Activated CD4-positive, alpha-beta T cell treated with anti-CD3 and anti-CD28 coated beads, Interleukin-2, amount 10 ng/mL, durations not matched to agents 7 days and 5 days (primary cell): Measurements from ENCODE around the gene ADCY6. TPM values are rescaled to one million over a fixed set of nuclear protein-coding genes. Genes with fewer than 3 reads are reported as not detected.

ENCODE experiments used
- CTCF ChIA-PET: fragments of 350-600 bp; sonication (Branson Sonifier 250); formaldehyde crosslinking; loops from one replicate; lab custom pipeline; 2021; ENCODE audit warnings: antibody characterized with exemption; lab: Charles Lee
- POLR2A ChIA-PET: fragments of 350-600 bp; sonication (Branson Sonifier 250); formaldehyde crosslinking; loops from one replicate; lab custom pipeline; 2021; ENCODE audit warnings: antibody characterized with exemption; lab: Charles Lee
- DNase-seq: peaks from one replicate; pipeline ENCODE4 v3.0.0-alpha.2; 2020
- H3K27ac Mint-ChIP-seq: one replicate; pipeline ENCODE4 v1.8.0; 2021; ENCODE audit warnings: mild to moderate bottlenecking, moderate library complexity, mixed read lengths
- H3K27me3 Mint-ChIP-seq: one replicate; pipeline ENCODE4 v1.8.0; 2021; ENCODE audit warnings: mixed read lengths
- H3K36me3 Mint-ChIP-seq: one replicate; pipeline ENCODE4 v1.8.0; 2021; ENCODE audit warnings: low read depth, mixed read lengths
- H3K4me1 Mint-ChIP-seq: one replicate; pipeline ENCODE4 v1.8.0; 2021; ENCODE audit warnings: mixed read lengths
- H3K4me3 Mint-ChIP-seq: one replicate; pipeline ENCODE4 v1.8.0; 2021; ENCODE audit warnings: mild to moderate bottlenecking, moderate library complexity, mixed read lengths
- H3K9me3 Mint-ChIP-seq: one replicate; pipeline ENCODE4 v1.8.0; 2021; ENCODE audit warnings: mixed read lengths
- total RNA-seq, 2 experiments: library from RNA; stranded (reverse); gene quantifications; one replicate each; pipeline ENCODE4 v1.2.3, GENCODE V29; 2021

The ADCY6 gene
- total RNA-seq, 2 experiments from 2014 or later = not detected

- Mint-ChIP-seq H3K36me3 (no peaks in the 10 kb centered on the region), H3K27ac (peak overlapping the region; percentile 46)
- CTCF ChIA-PET = interaction anchor here (0.6 to 5.3 kb wide), 17 partner anchors 9 to 156 kb away, joined by 3 to 28 read pairs (median 5); partner anchors contain the start of genes DDX23 and KANSL2
These were observed 24.8 kb upstream of the ADCY6 start for GRCh38 chr12:48813465-48814261.

GRCh38 chr12:48812389-48812788 is 23.5 kb upstream of the ADCY6 start:
- CTCF ChIA-PET = interaction anchor here (0.9 to 1.6 kb wide), 3 partner anchors 11 to 118 kb away, joined by 3 to 4 read pairs (median 3); no protein-coding TSS in a partner anchor
- POLR2A ChIA-PET = no interaction called here
- Mint-ChIP-seq H3K27ac (peak overlapping the region; percentile 2), H3K36me3 (no peaks in the 10 kb centered on the region), H3K27me3 (peaks cover 11% of the 10 kb centered on the region), H3K4me3 (no peak overlapping the region), H3K4me1 (peaks cover 25% of the 10 kb centered on the region), H3K9me3 (no peaks in the 10 kb centered on the region)
- DNase-seq = no peak

More at GRCh38 chr12:48813465-48814261, 24.8 kb upstream of the ADCY6 start:
- POLR2A ChIA-PET = no interaction called here
- no peak for DNase-seq
- Mint-ChIP-seq H3K4me1 (peaks cover 32% of the 10 kb centered on the region), H3K27me3 (peaks cover 17% of the 10 kb centered on the region), H3K4me3 (peak overlapping the region; percentile 84), H3K9me3 (no peaks in the 10 kb centered on the region)

DNA sequence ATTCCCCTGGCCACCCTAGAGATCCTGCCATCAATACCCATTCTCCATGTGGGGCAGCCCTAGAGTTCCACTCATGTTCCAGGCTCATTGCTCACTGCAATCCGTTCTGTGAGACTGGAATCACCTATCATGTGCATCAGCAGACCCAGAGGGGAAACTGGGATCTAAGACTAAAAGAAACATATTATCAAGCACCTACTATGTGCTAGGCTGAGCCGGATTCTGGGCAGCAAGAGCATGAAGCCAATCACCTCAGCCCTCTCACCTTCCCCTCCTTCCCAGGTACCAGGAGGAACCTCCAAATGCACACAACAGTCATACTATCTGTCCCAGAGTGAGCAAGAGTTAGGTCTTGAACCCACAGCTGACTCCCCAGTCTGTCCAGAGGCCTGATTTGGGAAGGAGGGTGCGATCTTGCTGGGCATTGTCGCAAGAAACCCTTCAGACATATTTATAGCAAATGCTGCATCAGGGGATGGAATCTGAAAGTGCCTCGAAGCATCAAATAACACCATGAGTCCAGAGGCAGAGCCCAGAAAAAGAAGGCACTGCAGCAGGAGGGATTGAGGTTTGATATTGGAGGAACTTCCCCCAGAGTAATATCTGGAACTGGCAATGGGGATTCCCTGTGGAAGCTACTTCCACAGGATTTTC is 22.7 kb upstream of the ADCY6 start:
- Mint-ChIP-seq H3K9me3 (no peaks in the 10 kb centered on the region), H3K4me1 (peaks cover 18% of the 10 kb centered on the region), H3K27ac (no peak overlapping the region), H3K36me3 (no peaks in the 10 kb centered on the region), H3K4me3 (no peak overlapping the region), H3K27me3 (peaks cover 4% of the 10 kb centered on the region)
- DNase-seq = no peak
- CTCF ChIA-PET = interaction anchor here (0.9 to 1.6 kb wide), 6 partner anchors 10 to 119 kb away, joined by 3 to 6 read pairs (median 4); no protein-coding TSS in a partner anchor
- POLR2A ChIA-PET = no interaction called here

DNA sequence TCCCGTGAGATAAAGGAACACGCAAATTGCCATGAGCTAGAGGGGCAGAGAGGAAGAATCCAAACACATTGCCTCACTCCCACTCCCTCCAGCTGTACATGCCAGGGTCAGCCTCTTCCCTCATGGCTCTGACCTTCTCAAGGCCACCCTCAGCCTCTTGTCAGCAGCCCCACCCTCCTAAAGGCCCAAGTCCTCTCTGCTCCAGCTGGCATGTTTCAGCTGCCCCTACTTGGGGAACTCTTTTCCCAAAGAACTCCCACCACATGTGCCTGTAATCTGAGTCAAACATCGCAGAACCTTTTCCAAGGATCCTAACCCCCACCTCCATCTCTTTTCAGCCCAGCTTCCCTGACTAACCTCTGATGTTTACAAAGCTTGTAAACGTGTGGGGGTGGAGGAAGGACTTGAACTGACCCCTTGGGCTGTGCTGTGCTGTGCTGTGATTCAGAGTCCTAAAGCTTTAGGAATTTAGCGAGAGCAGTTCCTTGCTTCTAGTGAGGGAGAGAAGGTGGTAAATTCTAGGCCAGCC is 22.1 kb upstream of the ADCY6 start:
- Mint-ChIP-seq H3K36me3 (no peaks in the 10 kb centered on the region), H3K27ac (no peak overlapping the region), H3K27me3 (no peaks in the 10 kb centered on the region), H3K4me3 (no peak overlapping the region), H3K4me1 (peaks cover 12% of the 10 kb centered on the region), H3K9me3 (no peaks in the 10 kb centered on the region)
- CTCF ChIA-PET = interaction anchor here (0.6 to 1.6 kb wide), 5 partner anchors 10 to 435 kb away, joined by 3 to 6 read pairs (median 4); no protein-coding TSS in a partner anchor
- no peak for DNase-seq
- POLR2A ChIA-PET = no interaction called here

GRCh38 chr12:48807981-48808380 is 19.1 kb upstream of the ADCY6 start:
- Mint-ChIP-seq H3K4me3 (no peak overlapping the region), H3K27ac (no peak overlapping the region), H3K4me1 (peaks cover 6% of the 10 kb centered on the region), H3K9me3 (no peaks in the 10 kb centered on the region), H3K27me3 (no peaks in the 10 kb centered on the region), H3K36me3 (no peaks in the 10 kb centered on the region)
- ChIA-PET CTCF (interaction anchor here (1.2 to 1.3 kb wide), 2 partner anchors 9 to 13 kb away, joined by 3 read pairs; no protein-coding TSS in a partner anchor), POLR2A (no interaction called here)
- DNase-seq = no peak

GRCh38 chr12:48803675-48804074 is 14.8 kb upstream of the ADCY6 start:
- no peak overlapping the region for H3K27ac Mint-ChIP-seq
- H3K9me3 Mint-ChIP-seq = no peaks in the 10 kb centered on the region
- no peaks in the 10 kb centered on the region for H3K36me3 Mint-ChIP-seq
- CTCF ChIA-PET = interaction anchor here (1.7 to 2.1 kb wide), 3 partner anchors 8 to 11 kb away, joined by 5 to 8 read pairs (median 7); no protein-coding TSS in a partner anchor
- H3K4me1 Mint-ChIP-seq = peaks cover 6% of the 10 kb centered on the region
- H3K27me3 Mint-ChIP-seq = no peaks in the 10 kb centered on the region
- no peak overlapping the region for H3K4me3 Mint-ChIP-seq
- no peak for DNase-seq
- POLR2A ChIA-PET = no interaction called here

- DNase-seq = no peak
- Mint-ChIP-seq H3K4me1 (peaks cover 10% of the 10 kb centered on the region), H3K36me3 (no peaks in the 10 kb centered on the region), H3K9me3 (no peaks in the 10 kb centered on the region), H3K4me3 (no peak overlapping the region), H3K27me3 (no peaks in the 10 kb centered on the region), H3K27ac (no peak overlapping the region)
- CTCF ChIA-PET = interaction anchor here (1.1 to 1.4 kb wide), 2 partner anchors 10 to 43 kb away, joined by 3 to 4 read pairs; no protein-coding TSS in a partner anchor
- POLR2A ChIA-PET = no interaction called here
These were observed 12.1 kb upstream of the ADCY6 start for GRCh38 chr12:48800971-48801370.

DNA sequence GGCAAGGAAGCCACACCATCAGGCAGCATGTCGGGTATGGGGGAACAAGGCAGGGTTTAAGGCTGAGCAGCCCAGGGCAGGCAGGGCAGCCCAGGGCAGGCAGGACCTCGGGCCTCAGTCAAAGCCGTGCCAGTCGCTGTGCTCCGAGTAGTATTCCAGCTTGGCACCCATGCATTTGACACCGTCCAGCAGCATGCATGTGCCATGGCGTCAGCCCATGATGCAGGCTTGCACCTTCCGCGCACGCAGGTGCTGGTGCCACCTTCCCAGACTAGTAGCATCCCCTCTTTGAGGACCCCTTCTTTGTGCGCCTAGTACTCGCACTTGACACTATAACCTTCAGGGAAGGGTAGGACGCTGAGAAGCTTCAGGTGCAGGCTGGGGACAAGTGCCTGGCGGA is 11.6 kb upstream of the ADCY6 start:
- no peak overlapping the region for H3K4me3 Mint-ChIP-seq
- POLR2A ChIA-PET = no interaction called here
- DNase-seq = no peak
- H3K27ac Mint-ChIP-seq = no peak overlapping the region
- H3K4me1 Mint-ChIP-seq = peaks cover 11% of the 10 kb centered on the region
- CTCF ChIA-PET = interaction anchor here (1.1 to 1.4 kb wide), 2 partner anchors 10 to 42 kb away, joined by 3 to 4 read pairs; no protein-coding TSS in a partner anchor
- no peaks in the 10 kb centered on the region for H3K27me3 Mint-ChIP-seq
- no peaks in the 10 kb centered on the region for H3K9me3 Mint-ChIP-seq
- H3K36me3 Mint-ChIP-seq = no peaks in the 10 kb centered on the region

DNA sequence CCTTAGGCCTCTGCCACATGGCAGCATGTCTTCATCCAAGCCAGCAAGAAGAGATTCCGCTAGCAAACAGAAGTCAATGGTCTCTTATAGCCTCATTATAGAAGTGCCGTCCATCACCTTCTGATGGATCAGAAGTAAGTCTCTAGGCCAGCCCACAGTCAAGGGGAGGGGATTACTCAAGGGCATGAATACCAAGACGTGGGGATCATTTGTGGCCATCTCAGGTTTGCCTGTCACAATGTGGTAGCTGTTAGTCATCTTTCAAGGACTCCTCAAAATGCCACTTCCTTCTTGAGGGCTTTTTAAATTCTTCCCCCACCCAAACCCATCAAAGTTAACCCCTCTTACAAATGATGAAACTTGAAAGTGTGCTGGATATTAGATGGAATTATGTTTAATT is 8.1 kb upstream of the ADCY6 start:
- ChIA-PET POLR2A (no interaction called here), CTCF (interaction anchor here (0.8 to 5.8 kb wide), 8 partner anchors 9 to 44 kb away, joined by 3 to 41 read pairs (median 4); no protein-coding TSS in a partner anchor)
- Mint-ChIP-seq H3K27me3 (peaks cover 9% of the 10 kb centered on the region), H3K4me1 (peaks cover 5% of the 10 kb centered on the region), H3K4me3 (no peak overlapping the region), H3K9me3 (no peaks in the 10 kb centered on the region), H3K27ac (no peak overlapping the region), H3K36me3 (no peaks in the 10 kb centered on the region)
- DNase-seq = peak; percentile 22

DNA sequence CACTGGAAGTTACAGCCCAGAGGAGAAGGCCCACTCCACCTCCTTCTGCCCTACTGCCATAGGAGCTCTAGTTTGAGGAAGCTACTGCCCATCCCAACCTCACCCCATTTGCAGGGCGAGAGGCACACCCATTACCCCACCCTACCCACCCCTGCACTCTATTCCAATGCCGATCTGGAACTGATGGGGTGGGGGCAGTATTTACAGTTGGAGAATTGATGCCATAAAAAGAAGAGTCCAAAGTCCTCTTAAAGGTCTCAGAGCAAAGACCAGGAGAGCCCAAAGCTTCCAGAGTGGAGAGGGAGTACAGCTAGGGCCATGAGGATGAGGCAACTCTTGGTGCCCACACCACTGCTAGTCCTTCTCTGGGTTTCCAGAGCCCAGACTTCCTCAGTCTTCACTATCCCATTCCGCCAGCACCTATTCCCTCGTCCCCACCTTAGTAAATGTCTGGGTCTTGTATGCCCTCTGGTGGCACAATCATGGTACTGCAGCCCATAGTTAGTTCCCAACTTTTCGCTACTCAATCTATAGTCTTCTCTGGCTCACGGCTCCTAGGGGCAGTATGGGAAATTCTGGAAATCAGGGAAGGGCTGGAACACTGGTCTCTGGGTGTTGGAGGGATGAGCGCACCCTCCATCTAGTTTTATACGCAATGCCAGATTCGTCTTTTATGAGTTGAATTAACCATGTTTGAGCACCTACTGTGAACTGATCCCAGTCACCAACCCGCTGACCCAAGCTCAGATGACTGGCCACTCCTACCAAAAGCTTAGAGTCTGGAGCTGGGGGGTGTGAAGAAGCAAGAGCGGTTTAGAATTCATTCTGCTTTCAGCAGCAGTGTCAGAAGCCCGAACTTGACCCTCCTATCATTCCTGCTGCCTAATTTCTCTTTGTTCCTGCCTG is 6.9 kb upstream of the ADCY6 start:
- Mint-ChIP-seq H3K4me1 (peaks cover 5% of the 10 kb centered on the region), H3K27ac (no peak overlapping the region), H3K36me3 (no peaks in the 10 kb centered on the region), H3K9me3 (no peaks in the 10 kb centered on the region), H3K27me3 (peaks cover 9% of the 10 kb centered on the region), H3K4me3 (no peak overlapping the region)
- peak; percentile 60 for DNase-seq
- ChIA-PET CTCF (interaction anchor here (0.6 to 5.8 kb wide), 19 partner anchors 8 to 516 kb away, joined by 3 to 41 read pairs (median 4); no protein-coding TSS in a partner anchor), POLR2A (no interaction called here)

DNA sequence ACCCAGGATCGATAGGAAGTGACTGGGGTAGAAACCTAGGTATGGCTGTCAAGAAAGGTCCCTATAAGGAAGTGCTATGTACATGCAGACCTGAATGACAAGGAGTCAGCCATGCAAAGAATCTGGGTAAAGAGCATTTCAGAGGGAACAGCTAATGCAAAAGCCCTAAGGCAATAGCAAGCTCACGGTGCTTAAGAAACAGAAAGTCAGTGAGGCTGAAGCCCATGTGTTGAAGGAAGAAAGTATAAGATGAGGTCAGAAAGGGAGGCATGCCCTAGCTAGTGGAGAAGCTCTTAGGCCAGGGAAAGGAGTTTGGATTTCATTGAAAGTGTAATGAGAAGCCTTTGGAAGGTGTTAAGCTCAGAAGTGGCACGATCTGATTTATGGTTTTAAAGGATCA is 6.0 kb upstream of the ADCY6 start:
- H3K4me1 Mint-ChIP-seq = peaks cover 5% of the 10 kb centered on the region
- POLR2A ChIA-PET = no interaction called here
- H3K27me3 Mint-ChIP-seq = peaks cover 16% of the 10 kb centered on the region
- CTCF ChIA-PET = interaction anchor here (0.6 to 5.8 kb wide), 18 partner anchors 10 to 515 kb away, joined by 3 to 41 read pairs (median 4); no protein-coding TSS in a partner anchor
- no peak overlapping the region for H3K27ac Mint-ChIP-seq
- H3K4me3 Mint-ChIP-seq = no peak overlapping the region
- no peaks in the 10 kb centered on the region for H3K9me3 Mint-ChIP-seq
- no peaks in the 10 kb centered on the region for H3K36me3 Mint-ChIP-seq
- DNase-seq = no peak
